ENCODE data around the gene ADGRG7.

GRCh38 chr3:100606894-100607512, 2.4 kb upstream of the ADGRG7 start:
- TF ChIP-seq, protein P1, sequence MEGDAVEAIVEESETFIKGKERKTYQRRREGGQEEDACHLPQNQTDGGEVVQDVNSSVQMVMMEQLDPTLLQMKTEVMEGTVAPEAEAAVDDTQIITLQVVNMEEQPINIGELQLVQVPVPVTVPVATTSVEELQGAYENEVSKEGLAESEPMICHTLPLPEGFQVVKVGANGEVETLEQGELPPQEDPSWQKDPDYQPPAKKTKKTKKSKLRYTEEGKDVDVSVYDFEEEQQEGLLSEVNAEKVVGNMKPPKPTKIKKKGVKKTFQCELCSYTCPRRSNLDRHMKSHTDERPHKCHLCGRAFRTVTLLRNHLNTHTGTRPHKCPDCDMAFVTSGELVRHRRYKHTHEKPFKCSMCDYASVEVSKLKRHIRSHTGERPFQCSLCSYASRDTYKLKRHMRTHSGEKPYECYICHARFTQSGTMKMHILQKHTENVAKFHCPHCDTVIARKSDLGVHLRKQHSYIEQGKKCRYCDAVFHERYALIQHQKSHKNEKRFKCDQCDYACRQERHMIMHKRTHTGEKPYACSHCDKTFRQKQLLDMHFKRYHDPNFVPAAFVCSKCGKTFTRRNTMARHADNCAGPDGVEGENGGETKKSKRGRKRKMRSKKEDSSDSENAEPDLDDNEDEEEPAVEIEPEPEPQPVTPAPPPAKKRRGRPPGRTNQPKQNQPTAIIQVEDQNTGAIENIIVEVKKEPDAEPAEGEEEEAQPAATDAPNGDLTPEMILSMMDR (conservative IDR thresholded peaks at IDR 0.05; ENCODE audit: low read length): no peak
- TF ChIP-seq EZH2phosphoT487 (IDR thresholded peaks at IDR 0.05; ENCODE audit: borderline replicate concordance, low read depth, low read length): no peak

All from OCI-LY7 (cell line).